Coronary artery (tissue), 2 donors: ENCODE data around the gene EOMES.

Experiments used
- DNase-seq: peaks from one replicate; pipeline ENCODE4 v3.0.0-alpha.2; 2017; ENCODE audit warnings: low spot score
- H3K27ac ChIP-seq, 2 donors: fragments of 200-600 bp; sonication (generic); one replicate each; pipeline ENCODE4 v1.5.1; 2016 to 2019
- H3K4me3 ChIP-seq: fragments of 200-600 bp; sonication (generic); 2 replicates; pipeline ENCODE4 v1.5.1; 2016; ENCODE audit warnings: mild to moderate bottlenecking, moderate library complexity
- CTCF ChIP-seq: fragments of 200-600 bp; sonication (generic); IDR thresholded peaks from one replicate; pipeline ENCODE4 v1.5.1; 2019; ENCODE audit warnings: antibody characterized with exemption

Gene EOMES

GRCh38 chr3:27728195-27729087, 6.3 kb upstream of the EOMES start:
- Histone ChIP-seq H3K4me3 (peak overlapping the region; percentile 29), H3K27ac (no peak overlapping the region)
- TF ChIP-seq CTCF, result no peak
- DNase-seq, result no peak

- Histone ChIP-seq H3K4me3 (no peak overlapping the region), H3K27ac (no peak overlapping the region)
- no peak for TF ChIP-seq CTCF
- no peak for DNase-seq
Measured at GRCh38 chr3:27726240-27726639, 4.1 kb upstream of the EOMES start.

GRCh38 chr3:27724459-27725197, 2.5 kb upstream of the EOMES start:
- DNase-seq, result no peak
- no peak for TF ChIP-seq CTCF
- Histone ChIP-seq H3K27ac (no peak overlapping the region), H3K4me3 (peak overlapping the region; percentile 40)

GRCh38 chr3:27723815-27724458, 1.8 kb upstream of the EOMES start:
- DNase-seq, result no peak
- no peak for TF ChIP-seq CTCF
- no peak overlapping the region for H3K27ac ChIP-seq
- H3K4me3 ChIP-seq, result peak overlapping the region; percentile 40

GRCh38 chr3:27723456-27723814, 1.3 kb upstream of the EOMES start:
- no peak for DNase-seq
- no peak for TF ChIP-seq CTCF
- peak overlapping the region; percentile 40 for H3K4me3 ChIP-seq
- H3K27ac ChIP-seq, result no peak overlapping the region

- TF ChIP-seq CTCF, result no peak
- H3K27ac ChIP-seq, result no peak overlapping the region
- peak overlapping the region; percentile 40 for H3K4me3 ChIP-seq
- DNase-seq, result no peak
Measured at GRCh38 chr3:27723001-27723445, 900 bp upstream of the EOMES start.
